Stimulated activated naive B cell treated with anti-CD40 and anti-IgM and Interleukin-4, amounts not matched to agents 10 μg/mL and 1 μg/mL and 100 μg/mL, for 72 hours (primary cell): Measurements from ENCODE around the gene TMEM132D.

ENCODE experiments used
- ATAC-seq, 2 donors: fragments of 150-1000 bp; cut with Tn5 transposase; replicated peaks; 2 replicates each; pipeline ENCODE4 v1.10.0; 2021; ENCODE audit warnings: moderate library complexity in 1 of 2
- DNase-seq: peaks from one replicate; pipeline ENCODE4 v3.0.0; 2021
- H3K27ac Mint-ChIP-seq: one replicate; pipeline ENCODE4 v1.8.0; 2022; ENCODE audit warnings: mild to moderate bottlenecking, mixed read lengths
- H3K27me3 Mint-ChIP-seq, 2 donors: one replicate each; pipeline ENCODE4 v1.8.0; 2022; ENCODE audit warnings: mixed read lengths in 2 of 2
- H3K36me3 Mint-ChIP-seq, 2 donors: one replicate each; pipeline ENCODE4 v1.8.0; 2022; ENCODE audit warnings: mixed read lengths in 2 of 2, mild to moderate bottlenecking in 1 of 2
- H3K4me1 Mint-ChIP-seq, 2 donors: one replicate each; pipeline ENCODE4 v1.8.0; 2022; ENCODE audit warnings: mixed read lengths in 2 of 2, mild to moderate bottlenecking in 1 of 2
- H3K4me3 Mint-ChIP-seq, 2 donors: one replicate each; pipeline ENCODE4 v1.8.0; 2022; ENCODE audit warnings: mild to moderate bottlenecking in 2 of 2, mixed read lengths in 2 of 2, moderate library complexity in 1 of 2
- H3K9me3 Mint-ChIP-seq, 2 donors: one replicate each; pipeline ENCODE4 v1.8.0; 2022; ENCODE audit warnings: mixed read lengths in 2 of 2, mild to moderate bottlenecking in 1 of 2

TMEM132D gene

DNA sequence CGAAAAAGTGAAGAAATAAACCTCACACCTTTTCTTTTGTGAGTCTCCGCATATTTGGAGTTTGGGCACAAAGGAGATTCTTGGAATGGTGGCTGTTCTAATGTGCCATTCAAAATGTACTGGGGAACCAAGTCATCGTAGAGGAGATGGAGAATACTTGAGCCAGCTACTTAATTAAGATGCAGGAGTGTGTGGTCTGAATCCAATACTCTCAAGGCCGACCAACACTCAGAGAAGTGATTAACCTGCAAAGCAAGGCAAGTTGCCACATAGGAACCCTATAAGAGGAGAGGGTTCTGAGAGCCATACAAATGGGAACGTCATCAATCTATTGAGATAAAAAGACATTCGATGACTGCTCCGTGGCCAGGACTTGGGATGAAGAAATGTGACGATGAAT lies 603.8 kb downstream of the TMEM132D start:
- Mint-ChIP-seq H3K4me3 (no peak overlapping the region), H3K27ac (no peak overlapping the region), H3K36me3 (peaks cover 0 to 1% of the 10 kb centered on the region in 2 donors), H3K27me3 (no peaks in the 10 kb centered on the region), H3K9me3 (peaks cover 4 to 5% of the 10 kb centered on the region in 2 donors), H3K4me1 (no peaks in the 10 kb centered on the region)
- ATAC-seq (no peak), DNase-seq (no peak)

GRCh38 chr12:129298921-129299320 lies 604.9 kb downstream of the TMEM132D start:
- H3K4me1 Mint-ChIP-seq = no peaks in the 10 kb centered on the region
- H3K27me3 Mint-ChIP-seq = no peaks in the 10 kb centered on the region
- ATAC-seq = no peak
- H3K9me3 Mint-ChIP-seq = peaks cover 4 to 5% of the 10 kb centered on the region in 2 donors
- H3K36me3 Mint-ChIP-seq = peaks cover 0 to 1% of the 10 kb centered on the region in 2 donors
- no peak overlapping the region for H3K4me3 Mint-ChIP-seq
- H3K27ac Mint-ChIP-seq = no peak overlapping the region
- DNase-seq = no peak

DNA sequence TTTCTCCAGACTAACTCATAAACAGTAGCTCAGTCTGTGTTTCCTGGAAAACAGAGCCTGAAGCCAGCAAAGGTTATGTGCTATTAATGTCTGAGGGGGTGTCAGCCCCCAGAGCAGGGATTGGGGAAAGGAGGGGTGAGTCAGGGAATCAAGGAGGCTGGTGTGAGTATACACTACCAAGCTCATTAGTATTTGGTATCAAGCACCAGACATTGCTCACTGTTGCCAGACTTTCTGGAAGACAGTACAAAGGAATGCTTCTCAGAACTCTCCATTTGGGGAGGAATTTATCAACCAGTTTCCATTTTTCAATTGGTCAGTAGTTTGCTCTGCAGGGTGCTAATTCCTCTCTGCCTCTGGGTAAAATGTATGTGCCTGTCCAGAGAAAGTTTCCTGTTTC lies 607.2 kb downstream of the TMEM132D start:
- no peak for DNase-seq
- ATAC-seq = no peak
- Mint-ChIP-seq H3K4me1 (no peaks in the 10 kb centered on the region), H3K4me3 (no peak overlapping the region), H3K27me3 (no peaks in the 10 kb centered on the region), H3K27ac (no peak overlapping the region), H3K36me3 (peaks cover 0 to 1% of the 10 kb centered on the region in 2 donors), H3K9me3 (peaks cover 5 to 6% of the 10 kb centered on the region in 2 donors)

- no peak for DNase-seq
- no peak for ATAC-seq
- Mint-ChIP-seq H3K9me3 (peaks cover 4 to 6% of the 10 kb centered on the region in 2 donors), H3K36me3 (peaks cover 0 to 1% of the 10 kb centered on the region in 2 donors), H3K4me3 (no peak overlapping the region), H3K27ac (no peak overlapping the region), H3K4me1 (no peaks in the 10 kb centered on the region), H3K27me3 (no peaks in the 10 kb centered on the region)
These were observed 609.0 kb downstream of the TMEM132D start for GRCh38 chr12:129294868-129295267.

- H3K9me3 Mint-ChIP-seq = no peaks in the 10 kb centered on the region
- DNase-seq (no peak), ATAC-seq (no peak)
- H3K4me3 Mint-ChIP-seq = no peak overlapping the region
- peaks cover 0 to 5% of the 10 kb centered on the region in 2 donors for H3K27me3 Mint-ChIP-seq
- H3K36me3 Mint-ChIP-seq = no peaks in the 10 kb centered on the region
- no peaks in the 10 kb centered on the region for H3K4me1 Mint-ChIP-seq
- H3K27ac Mint-ChIP-seq = no peak overlapping the region
These were observed 624.1 kb downstream of the TMEM132D start for GRCh38 chr12:129279771-129280170.

GRCh38 chr12:129276361-129277060 lies 627.3 kb downstream of the TMEM132D start:
- H3K4me3 Mint-ChIP-seq = no peak overlapping the region
- H3K4me1 Mint-ChIP-seq = no peaks in the 10 kb centered on the region
- peaks cover 0 to under 1% of the 10 kb centered on the region in 2 donors for H3K9me3 Mint-ChIP-seq
- H3K36me3 Mint-ChIP-seq = no peaks in the 10 kb centered on the region
- H3K27me3 Mint-ChIP-seq = no peaks in the 10 kb centered on the region
- ATAC-seq = no peak
- DNase-seq = no peak
- H3K27ac Mint-ChIP-seq = no peak overlapping the region

- Mint-ChIP-seq H3K4me3 (no peak overlapping the region), H3K4me1 (no peaks in the 10 kb centered on the region), H3K27me3 (no peaks in the 10 kb centered on the region), H3K36me3 (no peaks in the 10 kb centered on the region), H3K27ac (no peak overlapping the region), H3K9me3 (peaks cover 17 to 22% of the 10 kb centered on the region in 2 donors)
- DNase-seq (no peak), ATAC-seq (no peak)
These were observed 633.9 kb downstream of the TMEM132D start for GRCh38 chr12:129269756-129270495.

GRCh38 chr12:129258781-129259318 lies 645.0 kb downstream of the TMEM132D start:
- H3K9me3 Mint-ChIP-seq = peaks cover 8 to 19% of the 10 kb centered on the region in 2 donors
- H3K27me3 Mint-ChIP-seq = no peaks in the 10 kb centered on the region
- H3K27ac Mint-ChIP-seq = no peak overlapping the region
- no peaks in the 10 kb centered on the region for H3K36me3 Mint-ChIP-seq
- H3K4me1 Mint-ChIP-seq = no peaks in the 10 kb centered on the region
- no peak overlapping the region for H3K4me3 Mint-ChIP-seq
- ATAC-seq = no peak
- DNase-seq = no peak

- Mint-ChIP-seq H3K27ac (no peak overlapping the region), H3K9me3 (peaks cover 5 to 12% of the 10 kb centered on the region in 2 donors), H3K36me3 (no peaks in the 10 kb centered on the region), H3K27me3 (no peaks in the 10 kb centered on the region), H3K4me3 (no peak overlapping the region), H3K4me1 (no peaks in the 10 kb centered on the region)
- ATAC-seq (no peak), DNase-seq (no peak)
These were observed 646.3 kb downstream of the TMEM132D start for GRCh38 chr12:129257524-129257923.

DNA sequence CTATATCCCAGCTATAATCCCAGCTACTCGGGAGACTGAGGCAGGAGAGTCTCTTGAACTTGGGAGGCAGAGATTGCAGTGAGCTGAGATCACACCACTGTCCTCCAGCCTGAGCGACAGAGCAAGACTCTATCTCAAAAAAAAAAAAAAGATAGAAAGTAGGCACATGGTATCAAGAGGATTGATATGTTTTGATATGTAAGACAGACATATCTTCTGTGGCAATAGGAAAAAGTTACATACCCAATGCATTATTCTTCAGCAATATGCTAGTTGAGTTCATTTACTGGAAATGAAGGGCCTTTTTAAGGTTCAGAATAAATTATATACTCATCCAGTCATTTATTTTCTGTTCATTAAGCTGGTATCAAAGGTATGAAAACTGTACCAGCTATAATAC lies 657.2 kb downstream of the TMEM132D start:
- Mint-ChIP-seq H3K27me3 (no peaks in the 10 kb centered on the region), H3K36me3 (no peaks in the 10 kb centered on the region), H3K4me1 (no peaks in the 10 kb centered on the region), H3K9me3 (peaks cover 3 to 6% of the 10 kb centered on the region in 2 donors), H3K27ac (no peak overlapping the region), H3K4me3 (no peak overlapping the region)
- ATAC-seq (no peak), DNase-seq (no peak)

DNA sequence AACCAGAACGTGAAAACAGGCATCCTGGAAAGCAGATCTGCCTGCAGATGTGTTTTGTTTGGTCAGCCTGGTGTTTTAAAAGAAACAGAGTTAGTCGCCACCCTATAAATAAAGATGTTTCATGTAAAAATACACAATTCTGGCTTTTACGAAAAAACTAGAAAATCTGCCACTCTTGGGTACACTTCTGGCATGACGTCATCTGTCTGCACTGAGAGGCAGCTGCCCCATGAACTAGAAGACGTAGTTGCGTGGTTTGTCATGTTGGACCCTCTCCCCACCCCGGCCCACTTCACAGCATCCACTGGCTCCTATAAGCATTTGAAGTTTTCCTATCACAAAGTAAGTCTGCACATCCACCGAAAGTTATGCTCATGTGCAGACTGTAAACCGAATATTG lies 658.1 kb downstream of the TMEM132D start:
- DNase-seq = no peak
- peaks cover 8% of the 10 kb centered on the region in 2 donors for H3K9me3 Mint-ChIP-seq
- no peaks in the 10 kb centered on the region for H3K27me3 Mint-ChIP-seq
- H3K4me3 Mint-ChIP-seq = no peak overlapping the region
- no peak for ATAC-seq
- no peaks in the 10 kb centered on the region for H3K4me1 Mint-ChIP-seq
- H3K27ac Mint-ChIP-seq = no peak overlapping the region
- no peaks in the 10 kb centered on the region for H3K36me3 Mint-ChIP-seq

DNA sequence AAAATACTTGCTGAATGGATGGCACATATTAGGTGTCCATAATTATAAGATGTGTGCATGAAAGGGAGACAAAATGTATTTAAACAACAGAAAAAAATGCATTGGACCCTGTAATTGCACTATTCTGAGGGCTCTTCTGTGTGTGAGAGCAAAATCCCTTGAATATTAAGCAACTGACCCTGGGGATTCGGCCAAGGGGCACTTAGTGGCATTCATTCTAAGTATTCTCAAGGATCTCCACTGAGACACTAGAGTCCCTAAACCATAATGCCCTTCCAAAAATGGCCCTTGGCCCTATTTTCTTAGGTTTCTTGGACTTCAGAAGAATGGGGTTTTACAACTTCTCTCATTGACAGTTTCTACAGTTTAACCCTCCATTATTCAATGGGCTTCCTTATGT lies 662.0 kb downstream of the TMEM132D start:
- ATAC-seq = no peak
- Mint-ChIP-seq H3K4me3 (no peak overlapping the region), H3K27me3 (no peaks in the 10 kb centered on the region), H3K27ac (no peak overlapping the region), H3K9me3 (peaks cover 10 to 12% of the 10 kb centered on the region in 2 donors), H3K36me3 (no peaks in the 10 kb centered on the region), H3K4me1 (no peaks in the 10 kb centered on the region)
- DNase-seq = no peak

- no peak overlapping the region for H3K4me3 Mint-ChIP-seq
- H3K27me3 Mint-ChIP-seq = no peaks in the 10 kb centered on the region
- H3K27ac Mint-ChIP-seq = no peak overlapping the region
- no peaks in the 10 kb centered on the region for H3K36me3 Mint-ChIP-seq
- no peak for ATAC-seq
- no peak for DNase-seq
- peaks cover 8 to 12% of the 10 kb centered on the region in 2 donors for H3K9me3 Mint-ChIP-seq
- no peaks in the 10 kb centered on the region for H3K4me1 Mint-ChIP-seq
These were observed 665.9 kb downstream of the TMEM132D start for GRCh38 chr12:129237881-129238280.

DNA sequence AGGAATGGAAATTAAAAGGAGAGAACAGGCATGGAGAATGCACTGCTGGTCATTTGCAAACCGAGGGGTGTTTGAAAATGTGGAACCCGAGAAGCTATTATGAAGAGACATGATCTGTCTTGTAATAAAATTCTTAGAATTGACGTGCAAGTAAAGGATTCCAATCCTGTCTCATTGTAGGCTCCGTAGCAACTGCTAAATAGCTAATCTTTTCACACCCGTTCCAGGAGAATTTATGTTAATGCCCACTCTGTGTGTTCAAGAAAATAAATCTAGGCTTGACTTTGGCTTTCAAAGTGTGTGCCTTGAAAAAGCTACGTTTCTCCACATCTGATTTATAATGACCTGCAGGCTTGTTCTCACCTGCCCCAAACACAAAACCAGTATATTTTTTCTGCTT lies 669.6 kb downstream of the TMEM132D start:
- H3K27me3 Mint-ChIP-seq = peaks cover 0 to 4% of the 10 kb centered on the region in 2 donors
- no peak for ATAC-seq

GRCh38 chr12:129231491-129231890 lies 672.3 kb downstream of the TMEM132D start:
- DNase-seq = no peak
- Mint-ChIP-seq H3K27ac (no peak overlapping the region), H3K27me3 (peaks cover 0 to 4% of the 10 kb centered on the region in 2 donors), H3K4me3 (no peak overlapping the region), H3K9me3 (no peaks in the 10 kb centered on the region), H3K4me1 (no peaks in the 10 kb centered on the region), H3K36me3 (no peaks in the 10 kb centered on the region)
- ATAC-seq = no peak

More for the DNA sequence above, 669.6 kb downstream of the TMEM132D start:
- H3K4me1 Mint-ChIP-seq = no peaks in the 10 kb centered on the region
- no peaks in the 10 kb centered on the region for H3K36me3 Mint-ChIP-seq
- DNase-seq = no peak
- H3K9me3 Mint-ChIP-seq = peaks cover under 1 to 1% of the 10 kb centered on the region in 2 donors
- H3K27ac Mint-ChIP-seq = no peak overlapping the region
- H3K4me3 Mint-ChIP-seq = no peak overlapping the region
